Calu3 (cell line): ENCODE results near the gene SLC17A7. TPM values are rescaled to one million over a fixed set of nuclear protein-coding genes. Genes with fewer than 3 reads are reported as not detected.

ENCODE experiments used
- BruUV-seq: library from RNA; stranded (reverse); fragments of 400-500 nt; replicated peaks from 2 replicates; lab custom pipeline; 2021; lab: Mats Ljungman, UMichigan
- CTCF ChIA-PET: fragments of 300-600 bp; sonication (Branson Sonifier 250); formaldehyde crosslinking; loops from one replicate; lab custom pipeline; 2022; ENCODE audit warnings: antibody characterized with exemption; lab: Charles Lee
- DNase-seq: peaks from one replicate; pipeline ENCODE4 v3.0.0; 2022
- H3K27ac Mint-ChIP-seq: one replicate; pipeline ENCODE4 v1.8.0; 2022; ENCODE audit warnings: mixed read lengths; ENCODE audit not compliant: unreplicated experiment
- H3K27me3 Mint-ChIP-seq: one replicate; pipeline ENCODE4 v1.8.0; 2022; ENCODE audit warnings: mixed read lengths; ENCODE audit not compliant: unreplicated experiment
- H3K36me3 Mint-ChIP-seq: one replicate; pipeline ENCODE4 v1.8.0; 2022; ENCODE audit warnings: mild to moderate bottlenecking, moderate library complexity, mixed read lengths; ENCODE audit not compliant: insufficient read depth, unreplicated experiment
- H3K4me1 Mint-ChIP-seq: one replicate; pipeline ENCODE4 v1.8.0; 2022; ENCODE audit warnings: mild to moderate bottlenecking, low read depth, mixed read lengths; ENCODE audit not compliant: unreplicated experiment
- H3K4me3 Mint-ChIP-seq: one replicate; pipeline ENCODE4 v1.8.0; 2022; ENCODE audit warnings: mild to moderate bottlenecking, low read depth, moderate library complexity, mixed read lengths; ENCODE audit not compliant: unreplicated experiment
- H3K9me3 Mint-ChIP-seq: one replicate; pipeline ENCODE4 v1.8.0; 2022; ENCODE audit warnings: low read depth, mixed read lengths; ENCODE audit not compliant: unreplicated experiment
- CTCF ChIP-seq: fragments of 200-600 bp; IDR thresholded peaks from one replicate; pipeline ENCODE4 v1.8.0; 2022; ENCODE audit warnings: antibody characterized with exemption; ENCODE audit not compliant: unreplicated experiment
- intact Hi-C: fragments of 100-400 bp; cut with micrococcal nuclease; formaldehyde crosslinking; loops from one replicate; pipeline ENCODE4 v1.10.0; 2022; ENCODE audit not compliant: unreplicated experiment
- total RNA-seq: library from RNA; stranded (reverse); gene quantifications from 2 replicates; pipeline ENCODE4 v1.2.3, GENCODE V29; 2022

The SLC17A7 gene
- total RNA-seq, 1 experiment from 2014 or later: not detected

DNA sequence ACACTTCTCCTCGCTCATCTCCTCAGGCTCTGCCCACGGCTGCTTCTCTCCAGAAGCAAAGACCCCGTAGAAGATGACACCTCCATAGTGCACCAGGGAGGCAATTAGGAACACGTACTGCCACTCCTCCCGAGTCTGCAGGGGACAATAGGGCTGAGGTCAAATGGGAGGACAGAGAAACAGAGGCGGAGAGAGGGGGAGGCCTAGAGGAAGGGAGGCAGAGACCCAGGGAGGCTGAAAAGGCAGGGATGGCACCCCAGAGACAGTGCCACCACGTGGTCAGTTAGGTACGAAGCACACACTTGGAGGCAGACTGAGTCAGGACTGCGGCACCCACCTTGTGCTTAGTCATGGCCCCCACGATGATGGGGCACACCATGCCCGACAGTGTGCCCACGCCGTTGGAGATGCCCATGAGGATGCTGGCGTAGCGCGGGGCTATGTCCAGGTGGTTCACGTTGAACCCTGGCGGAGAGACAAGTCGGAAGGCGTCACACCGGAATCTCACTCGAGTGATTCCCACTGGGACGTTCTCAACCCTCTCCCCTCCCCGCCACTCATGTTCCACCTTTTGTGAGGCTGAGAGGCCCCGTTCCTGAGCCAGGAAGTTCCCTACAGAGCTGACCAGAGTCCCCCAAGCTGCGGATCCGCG, 10.5 kb downstream of the SLC17A7 start:
- intact Hi-C loops: no loop called here
- Mint-ChIP-seq H3K27ac (no peak overlapping the region), H3K27me3 (peaks cover 96% of the 10 kb centered on the region), H3K4me3 (no peak overlapping the region), H3K9me3 (peaks cover 3% of the 10 kb centered on the region), H3K36me3 (peaks cover 1% of the 10 kb centered on the region), H3K4me1 (peaks cover 14% of the 10 kb centered on the region)
- no TSS peak for BruUV-seq
- peak; percentile 20 for DNase-seq
- no peak for TF ChIP-seq CTCF
- CTCF ChIA-PET: no interaction called here

DNA sequence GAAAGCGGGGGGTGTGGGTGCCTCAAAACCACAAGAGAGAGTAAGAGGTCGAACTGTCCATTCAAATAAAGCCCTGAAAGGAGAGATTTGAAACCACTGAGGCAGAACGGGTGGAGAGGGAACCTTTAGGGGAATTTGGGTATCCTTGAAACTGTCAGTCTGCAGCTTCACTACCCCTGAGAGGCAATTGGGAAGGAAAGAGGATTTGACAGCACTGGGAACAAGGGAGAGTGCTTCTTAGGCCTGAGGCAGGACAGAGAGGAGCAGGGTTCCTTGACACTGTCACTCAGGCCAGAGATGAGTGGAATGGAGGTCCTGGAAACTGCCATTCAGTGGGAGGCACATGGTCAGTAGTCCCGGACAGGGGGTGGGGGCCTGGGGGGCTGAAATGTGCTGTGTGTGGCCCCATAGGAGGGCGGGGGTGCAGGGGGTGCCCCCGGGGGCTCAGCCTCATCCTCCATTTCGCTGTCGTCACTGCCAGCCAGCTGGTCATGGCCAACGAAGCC, 11.1 kb downstream of the SLC17A7 start:
- peaks cover 18% of the 10 kb centered on the region for H3K4me1 Mint-ChIP-seq
- no TSS peak for BruUV-seq
- H3K27ac Mint-ChIP-seq: no peak overlapping the region
- peaks cover 3% of the 10 kb centered on the region for H3K9me3 Mint-ChIP-seq
- no peak overlapping the region for H3K4me3 Mint-ChIP-seq
- TF ChIP-seq CTCF: no peak
- H3K36me3 Mint-ChIP-seq: no peaks in the 10 kb centered on the region
- intact Hi-C loops: no loop called here
- CTCF ChIA-PET: interaction anchor here (0.6 kb wide), 1 partner anchor 320 kb away, joined by 3 read pairs; no protein-coding TSS in a partner anchor
- H3K27me3 Mint-ChIP-seq: peaks cover 96% of the 10 kb centered on the region
- no peak for DNase-seq

GRCh38 chr19:49428547-49429451, 12.5 kb downstream of the SLC17A7 start:
- Mint-ChIP-seq H3K4me3 (peak overlapping the region; percentile 37), H3K27ac (no peak overlapping the region), H3K27me3 (peaks cover 99% of the 10 kb centered on the region), H3K4me1 (peaks cover 21% of the 10 kb centered on the region), H3K9me3 (peaks cover 3% of the 10 kb centered on the region), H3K36me3 (no peaks in the 10 kb centered on the region)
- CTCF ChIA-PET: no interaction called here
- no TSS peak for BruUV-seq
- intact Hi-C loops: loop anchor here (5.0 kb wide), 1 partner anchor 36 kb away; no protein-coding TSS in a partner anchor
- no peak for DNase-seq
- no peak for TF ChIP-seq CTCF

GRCh38 chr19:49427855-49428546, 13.3 kb downstream of the SLC17A7 start:
- Mint-ChIP-seq H3K4me3 (peak overlapping the region; percentile 37), H3K27me3 (peaks cover 99% of the 10 kb centered on the region), H3K27ac (no peak overlapping the region), H3K4me1 (peaks cover 29% of the 10 kb centered on the region), H3K36me3 (no peaks in the 10 kb centered on the region), H3K9me3 (peaks cover 3% of the 10 kb centered on the region)
- BruUV-seq: no TSS peak
- CTCF ChIA-PET: interaction anchor here (0.7 kb wide), 1 partner anchor 561 kb away, joined by 4 read pairs; no protein-coding TSS in a partner anchor
- DNase-seq: peak; percentile 42
- TF ChIP-seq CTCF: no peak
- intact Hi-C loops: loop anchor here (5.0 kb wide), 1 partner anchor 36 kb away; no protein-coding TSS in a partner anchor
